OCI-LY7 (cell line): ENCODE data around the gene GJA9. TPM values are rescaled to one million over a fixed set of nuclear protein-coding genes. Genes with fewer than 3 reads are reported as not detected.
"Not testable (repeated sequence)": the region's sequence is repeated elsewhere in the genome, so short reads cannot be mapped to it uniquely, and the experiment has no call there.

Experiments used
- BruUV-seq: library from RNA; stranded (reverse); fragments of 400-500 nt; replicated peaks from 2 replicates; lab custom pipeline; 2021; lab: Mats Ljungman, UMichigan
- CTCF ChIA-PET: fragments of 300-600 bp; sonication (Branson Sonifier 250); formaldehyde crosslinking; loops from one replicate; lab custom pipeline; 2022; ENCODE audit warnings: antibody characterized with exemption; ENCODE audit not compliant: unreplicated experiment; lab: Charles Lee
- POLR2A ChIA-PET: fragments of 300-600 bp; sonication (Branson Sonifier 250); formaldehyde crosslinking; loops from one replicate; lab custom pipeline; 2022; ENCODE audit warnings: antibody characterized with exemption; lab: Charles Lee
- DNase-seq: peaks from one replicate; pipeline ENCODE4 v3.0.0-alpha.2; 2015; ENCODE audit warnings: low spot score
- H2AFZ ChIP-seq: fragments of 200-600 bp; sonication (generic), shearing (Covaris generic); 2 replicates; pipeline ENCODE4 v1.6.1; 2014; ENCODE audit warnings: mild to moderate bottlenecking, antibody characterized with exemption, low read length, moderate library complexity
- H3K27ac ChIP-seq: fragments of 200-600 bp; sonication (generic); 2 replicates; pipeline ENCODE4 v1.5.1; 2014; ENCODE audit warnings: mixed run types, low read depth, mild to moderate bottlenecking, moderate library complexity, low read length, inconsistent platforms; ENCODE audit not compliant: poor library complexity, severe bottlenecking
- H3K36me3 ChIP-seq: fragments of 200-600 bp; sonication (generic); 2 replicates; pipeline ENCODE4 v1.6.1; 2014; ENCODE audit warnings: mild to moderate bottlenecking, antibody characterized with exemption, low read length, moderate library complexity, mixed read lengths; ENCODE audit not compliant: insufficient read depth
- H3K4me1 ChIP-seq: fragments of 200-600 bp; sonication (generic); 2 replicates; pipeline ENCODE4 v1.5.1; 2014; ENCODE audit warnings: mild to moderate bottlenecking, low read length; ENCODE audit not compliant: insufficient read depth, poor library complexity, severe bottlenecking
- H3K4me2 ChIP-seq: fragments of 200-600 bp; sonication (generic); 2 replicates; pipeline ENCODE4 v1.6.1; 2014; ENCODE audit warnings: mild to moderate bottlenecking, low read length
- H3K4me3 ChIP-seq: fragments of 200-600 bp; sonication (generic); 2 replicates; pipeline ENCODE4 v1.5.1; 2014; ENCODE audit warnings: mild to moderate bottlenecking, low read depth, low read length; ENCODE audit not compliant: poor library complexity, severe bottlenecking
- H3K79me2 ChIP-seq: fragments of 200-600 bp; sonication (generic); 2 replicates; pipeline ENCODE4 v1.6.1; 2016; ENCODE audit warnings: low read depth, mild to moderate bottlenecking, low read length, moderate library complexity, mixed read lengths; ENCODE audit not compliant: insufficient read depth
- H3K9me2 ChIP-seq: fragments of 200-600 bp; sonication (generic); 2 replicates; pipeline ENCODE4 v1.6.1; 2016; ENCODE audit warnings: mild to moderate bottlenecking, low read length, mixed read lengths; ENCODE audit not compliant: insufficient read depth
- H3K9me3 ChIP-seq: fragments of 200-600 bp; sonication (generic); 2 replicates; pipeline ENCODE4 v1.6.1; 2014; ENCODE audit warnings: mild to moderate bottlenecking, mixed run types, low read length, mixed read lengths
- H4K20me1 ChIP-seq: fragments of 200-600 bp; sonication (generic); 2 replicates; pipeline ENCODE4 v1.6.1; 2014; ENCODE audit warnings: mild to moderate bottlenecking, antibody characterized with exemption, low read length, moderate library complexity, mixed read lengths; ENCODE audit not compliant: insufficient read depth
- EZH2phosphoT487 ChIP-seq: fragments of 200-600 bp; sonication (generic); IDR thresholded peaks from 2 replicates; pipeline ENCODE4 v1.6.1; 2018; ENCODE audit warnings: low read depth, borderline replicate concordance, mild to moderate bottlenecking, mixed run types, antibody characterized with exemption, low read length, moderate library complexity, mixed read lengths
- intact Hi-C: fragments of 100-400 bp; cut with micrococcal nuclease; formaldehyde crosslinking; loops from one replicate; pipeline ENCODE4 v1.10.0; 2022; ENCODE audit not compliant: unreplicated experiment
- total RNA-seq, 2 experiments: library from RNA; depleted of rRNA in 1 of 2; stranded (reverse); fragments of >200 nt in 1 of 2; shearing (Covaris generic) in 1 of 2; gene quantifications; 2 replicates each; pipeline ENCODE4 v1.2.3, GENCODE V29; 2014 to 2022
- TF ChIP-seq, protein P1 (sequence below): fragments of 200-600 bp; sonication (generic); conservative IDR thresholded peaks from 2 replicates; pipeline ENCODE4 v1.5.1; 2014; ENCODE audit warnings: mild to moderate bottlenecking, antibody characterized with exemption, low read length, moderate library complexity, mixed read lengths

The GJA9 gene
- total RNA-seq, 2 experiments from 2014 or later: not detected

DNA sequence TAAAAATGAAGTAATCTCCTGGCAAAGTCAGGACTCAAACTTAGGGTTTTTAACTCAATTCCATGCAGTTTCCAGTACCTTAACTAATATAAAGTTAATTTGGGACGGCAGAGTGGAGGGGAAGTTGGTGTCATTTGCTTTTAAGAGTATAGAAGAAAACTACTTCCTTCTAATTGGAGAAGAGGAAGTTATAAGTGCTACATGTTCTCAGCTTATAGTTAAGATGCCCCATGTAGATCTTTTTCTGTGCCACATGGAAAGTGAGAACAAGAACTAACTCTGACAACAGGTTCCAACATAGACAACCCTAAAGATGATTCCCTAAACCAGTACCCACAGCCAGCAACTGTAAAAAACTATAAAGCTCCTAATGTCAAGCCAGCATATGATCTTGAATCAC, 33.3 kb downstream of the GJA9 start:
- POLR2A ChIA-PET: interaction anchor here (0.6 to 1.0 kb wide), 3 partner anchors 34 to 725 kb away, joined by 3 to 7 read pairs (median 3); partner anchors contain the start of gene GJA9
- CTCF ChIA-PET: no interaction called here
- Histone ChIP-seq H3K79me2 (no peaks in the 10 kb centered on the region), H3K4me3 (no peak overlapping the region), H3K9me2 (no peaks in the 10 kb centered on the region), H3K27ac (peak overlapping the region; percentile 45), H3K4me2 (peak overlapping the region; percentile 7; the same call in 1 of the 2 replicates), H3K4me1 (peaks cover 10% of the 10 kb centered on the region), H2AFZ (peak overlapping the region; percentile 5; the same call in 1 of the 2 replicates), H4K20me1 (no peaks in the 10 kb centered on the region), H3K36me3 (peaks cover 68% of the 10 kb centered on the region), H3K9me3 (no peaks in the 10 kb centered on the region)
- no peak for TF ChIP-seq EZH2phosphoT487
- TF ChIP-seq, protein P1, sequence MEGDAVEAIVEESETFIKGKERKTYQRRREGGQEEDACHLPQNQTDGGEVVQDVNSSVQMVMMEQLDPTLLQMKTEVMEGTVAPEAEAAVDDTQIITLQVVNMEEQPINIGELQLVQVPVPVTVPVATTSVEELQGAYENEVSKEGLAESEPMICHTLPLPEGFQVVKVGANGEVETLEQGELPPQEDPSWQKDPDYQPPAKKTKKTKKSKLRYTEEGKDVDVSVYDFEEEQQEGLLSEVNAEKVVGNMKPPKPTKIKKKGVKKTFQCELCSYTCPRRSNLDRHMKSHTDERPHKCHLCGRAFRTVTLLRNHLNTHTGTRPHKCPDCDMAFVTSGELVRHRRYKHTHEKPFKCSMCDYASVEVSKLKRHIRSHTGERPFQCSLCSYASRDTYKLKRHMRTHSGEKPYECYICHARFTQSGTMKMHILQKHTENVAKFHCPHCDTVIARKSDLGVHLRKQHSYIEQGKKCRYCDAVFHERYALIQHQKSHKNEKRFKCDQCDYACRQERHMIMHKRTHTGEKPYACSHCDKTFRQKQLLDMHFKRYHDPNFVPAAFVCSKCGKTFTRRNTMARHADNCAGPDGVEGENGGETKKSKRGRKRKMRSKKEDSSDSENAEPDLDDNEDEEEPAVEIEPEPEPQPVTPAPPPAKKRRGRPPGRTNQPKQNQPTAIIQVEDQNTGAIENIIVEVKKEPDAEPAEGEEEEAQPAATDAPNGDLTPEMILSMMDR: no peak
- intact Hi-C loops: no loop called here
- no TSS peak for BruUV-seq
- DNase-seq: peak; percentile 35

DNA sequence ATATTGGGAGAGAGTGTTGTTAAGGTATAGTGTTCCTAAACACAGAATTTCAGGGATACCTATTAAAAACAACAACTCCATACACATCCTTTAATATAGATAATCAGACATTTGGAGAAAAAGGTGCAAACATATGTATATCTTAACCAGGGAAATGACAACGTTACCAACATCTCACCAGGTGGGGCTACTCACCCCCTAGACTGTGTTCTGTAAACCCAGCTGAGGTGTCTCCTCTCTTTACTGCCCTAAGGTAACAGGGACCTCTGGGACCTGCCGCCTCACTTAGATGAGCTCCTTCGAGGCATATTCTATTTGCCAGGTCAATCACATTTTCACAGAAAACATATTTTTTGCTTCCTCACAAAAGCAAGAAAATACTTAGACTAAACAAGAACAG, 35.2 kb downstream of the GJA9 start:
- CTCF ChIA-PET: no interaction called here
- H3K79me2 ChIP-seq: no peaks in the 10 kb centered on the region
- H4K20me1 ChIP-seq: no peaks in the 10 kb centered on the region
- H3K9me2 ChIP-seq: no peaks in the 10 kb centered on the region
- no peaks in the 10 kb centered on the region for H3K9me3 ChIP-seq
- no peak for DNase-seq
- intact Hi-C loops: no loop called here
- no peak overlapping the region for H3K4me2 ChIP-seq
- no peak overlapping the region for H2AFZ ChIP-seq
- POLR2A ChIA-PET: interaction anchor here (0.5 to 0.7 kb wide), 2 partner anchors 24 to 44 kb away, joined by 3 to 4 read pairs; no protein-coding TSS in a partner anchor
- BruUV-seq: no TSS peak
- H3K4me1 ChIP-seq: peaks cover 10% of the 10 kb centered on the region
- H3K36me3 ChIP-seq: peaks cover 59% of the 10 kb centered on the region
- TF ChIP-seq, protein P1: 0 out of 2 replicates have a peak, but pooled peaks have one; percentile 14
- no peak for TF ChIP-seq EZH2phosphoT487
- H3K27ac ChIP-seq: no peak overlapping the region
- H3K4me3 ChIP-seq: no peak overlapping the region

DNA sequence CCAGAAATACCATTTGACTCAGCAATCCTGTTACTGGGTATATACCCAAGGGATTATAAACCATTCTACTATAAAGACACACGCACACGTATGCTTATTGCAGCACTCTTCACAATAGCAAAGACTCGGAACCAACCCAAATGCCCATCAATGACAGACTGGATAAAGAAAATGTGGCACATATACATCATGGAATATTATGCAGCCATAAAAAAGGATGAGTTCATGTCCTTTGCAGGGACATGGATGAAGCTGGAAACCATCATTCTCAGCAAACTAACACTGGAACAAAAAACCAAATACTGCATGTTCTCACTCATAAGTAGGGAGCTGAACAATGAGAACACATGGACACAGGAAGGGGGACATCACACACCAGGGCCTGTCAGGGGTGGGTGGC, 36.3 kb downstream of the GJA9 start:
- H2AFZ ChIP-seq, intact Hi-C loops, H3K4me1 ChIP-seq, DNase-seq, H3K9me3 ChIP-seq, POLR2A ChIA-PET, BruUV-seq, H3K79me2 ChIP-seq, H3K4me3 ChIP-seq, H4K20me1 ChIP-seq, H3K4me2 ChIP-seq, H3K27ac ChIP-seq, H3K9me2 ChIP-seq: not testable (repeated sequence)
- H3K36me3 ChIP-seq: peaks cover 60% of the 10 kb centered on the region
- CTCF ChIA-PET: interaction anchor here (0.5 kb wide), 1 partner anchor 855 kb away, joined by 7 read pairs; no protein-coding TSS in a partner anchor
